Embryonic facial prominence (tissue), 1 donor: ENCODE measurements around the gene PCNT.
"Not testable (repeated sequence)": the region's sequence is repeated elsewhere in the genome, so short reads cannot be mapped to it uniquely, and the experiment has no call there.

Source experiments
- DNase-seq: peaks from one replicate; pipeline ENCODE4 v3.0.0-alpha.2; 2016; ENCODE audit errors: extremely low spot score

Gene PCNT

DNA sequence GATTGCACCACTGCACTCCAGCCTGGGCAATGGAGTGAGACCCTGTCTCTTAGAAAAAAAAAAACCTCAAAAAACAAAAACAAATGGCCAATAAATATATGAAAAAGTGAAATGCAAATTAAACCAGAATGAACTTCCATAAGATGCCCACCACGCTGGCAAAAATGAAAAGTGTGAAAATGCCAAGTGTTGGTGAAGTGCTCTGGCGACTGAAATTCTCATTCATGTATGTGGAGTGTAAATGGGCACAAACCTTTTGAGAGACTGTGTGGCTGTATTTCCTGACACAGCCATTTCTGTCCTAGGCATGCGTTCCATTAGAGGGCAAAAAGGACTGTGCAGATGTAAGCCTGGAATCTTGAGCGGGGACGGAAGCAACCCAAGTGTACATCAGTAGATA lies 19.5 kb upstream of the PCNT start:
- no peak for DNase-seq

DNA sequence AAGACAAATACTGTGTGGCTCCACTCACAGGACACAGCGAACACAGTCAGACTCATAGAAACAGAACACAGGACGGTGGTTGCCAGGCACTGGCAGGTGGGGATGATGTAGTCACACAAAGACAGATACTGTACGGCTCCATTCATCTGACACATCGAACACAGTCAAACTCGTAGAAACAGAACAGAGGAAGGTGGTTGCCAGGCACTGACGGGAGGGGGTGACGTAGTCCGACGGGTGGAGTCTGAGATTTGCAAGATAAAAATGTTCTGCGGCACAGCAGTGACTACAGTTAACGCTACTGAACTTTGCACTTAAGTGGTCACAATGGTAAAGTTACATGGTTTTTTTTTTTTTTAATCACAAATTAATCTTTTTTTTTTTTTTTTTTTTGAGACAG lies 19.0 kb upstream of the PCNT start:
- no peak for DNase-seq

DNA sequence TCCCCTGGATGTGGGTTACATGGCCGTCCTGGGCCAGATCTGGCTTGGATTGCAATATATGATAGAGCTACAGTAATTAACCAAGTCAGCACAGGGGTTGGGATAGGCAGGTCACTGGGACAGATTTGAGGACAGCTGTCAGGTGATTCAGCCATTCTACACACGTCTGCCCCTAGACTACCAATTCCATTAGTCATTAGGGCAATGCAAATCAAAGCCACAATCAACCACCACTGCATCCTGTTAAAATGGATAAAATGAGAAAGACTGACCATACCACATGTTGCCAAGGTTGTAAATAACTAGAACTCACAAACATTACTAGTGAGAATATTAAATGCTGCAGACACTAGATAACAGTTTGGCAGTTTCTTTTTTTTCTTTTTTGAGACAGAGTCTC lies 16.3 kb upstream of the PCNT start:
- DNase-seq = no peak

DNA sequence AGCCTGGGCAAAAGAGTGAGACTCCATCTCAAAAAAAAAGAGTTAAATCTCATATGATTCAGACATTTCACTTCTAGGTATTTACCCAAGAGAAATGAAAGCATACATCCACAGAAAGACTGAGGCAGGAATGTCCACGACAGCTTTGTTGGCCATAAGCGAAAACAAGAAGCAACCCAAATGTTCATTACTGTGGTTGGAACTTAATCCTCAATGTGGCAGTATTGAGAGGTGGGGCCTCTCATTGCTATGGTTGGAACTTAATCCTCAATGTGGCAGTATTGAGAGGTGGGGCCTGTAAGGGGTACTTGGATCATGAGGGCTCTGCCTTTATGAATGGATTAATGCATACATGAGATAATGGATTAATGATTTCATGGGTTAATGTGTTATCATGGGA lies 15.5 kb upstream of the PCNT start:
- no peak for DNase-seq

DNA sequence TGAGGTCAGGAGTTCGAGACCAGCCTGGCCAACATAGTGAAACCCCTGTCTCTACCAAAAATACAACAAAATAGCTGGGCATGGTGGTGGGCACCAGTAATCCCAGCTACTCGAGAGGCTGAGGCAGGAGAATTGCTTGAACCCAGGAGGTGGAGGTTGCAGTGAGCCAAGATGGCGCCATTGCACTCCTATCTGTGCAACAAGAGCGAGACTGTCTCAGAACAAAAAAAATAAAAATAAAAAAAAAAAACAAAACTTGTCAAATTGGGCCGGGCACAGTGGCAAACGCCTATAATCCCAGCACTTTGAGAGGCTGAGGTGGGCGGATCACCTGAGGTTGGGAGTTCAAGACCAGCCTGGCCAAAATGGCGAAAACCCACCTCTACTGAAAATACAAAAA lies 13.7 kb upstream of the PCNT start:
- DNase-seq = not testable (repeated sequence)

DNA sequence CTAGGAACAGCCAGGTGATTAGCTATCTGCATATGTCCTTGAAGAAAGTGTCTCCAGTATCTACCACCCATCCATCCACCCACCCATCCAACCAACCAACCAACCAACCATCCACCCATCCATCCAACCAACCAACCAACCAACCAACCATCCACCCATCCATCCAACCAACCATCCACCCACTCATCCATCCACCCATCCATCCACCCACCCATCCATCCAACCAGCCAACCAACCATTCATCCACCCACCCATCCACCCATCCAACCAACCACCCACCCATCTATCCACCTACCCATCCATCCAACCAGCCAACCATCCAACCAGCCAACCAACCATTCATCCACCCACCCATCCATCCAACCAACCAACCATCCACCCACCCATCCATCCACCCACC lies 12.4 kb upstream of the PCNT start:
- no peak for DNase-seq

DNA sequence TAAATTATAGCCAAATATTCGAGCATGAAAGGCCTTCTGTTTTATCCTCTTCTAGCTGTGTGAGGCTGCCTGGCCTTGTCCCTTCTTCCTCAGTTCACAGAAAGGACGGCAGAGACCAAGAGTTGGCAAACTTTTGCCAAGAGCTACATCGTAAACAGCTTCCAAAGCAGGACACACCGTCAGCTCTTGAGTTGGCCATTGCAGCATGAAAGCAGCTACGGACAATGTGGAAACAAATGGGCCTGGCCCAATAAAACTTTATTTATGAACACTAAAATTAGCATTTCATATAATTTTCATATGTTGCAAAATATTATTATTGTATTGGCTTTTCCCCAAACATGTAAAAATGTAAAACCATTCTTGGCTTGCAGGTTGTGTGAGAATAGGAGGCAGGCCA lies 11.0 kb upstream of the PCNT start:
- DNase-seq = no peak

DNA sequence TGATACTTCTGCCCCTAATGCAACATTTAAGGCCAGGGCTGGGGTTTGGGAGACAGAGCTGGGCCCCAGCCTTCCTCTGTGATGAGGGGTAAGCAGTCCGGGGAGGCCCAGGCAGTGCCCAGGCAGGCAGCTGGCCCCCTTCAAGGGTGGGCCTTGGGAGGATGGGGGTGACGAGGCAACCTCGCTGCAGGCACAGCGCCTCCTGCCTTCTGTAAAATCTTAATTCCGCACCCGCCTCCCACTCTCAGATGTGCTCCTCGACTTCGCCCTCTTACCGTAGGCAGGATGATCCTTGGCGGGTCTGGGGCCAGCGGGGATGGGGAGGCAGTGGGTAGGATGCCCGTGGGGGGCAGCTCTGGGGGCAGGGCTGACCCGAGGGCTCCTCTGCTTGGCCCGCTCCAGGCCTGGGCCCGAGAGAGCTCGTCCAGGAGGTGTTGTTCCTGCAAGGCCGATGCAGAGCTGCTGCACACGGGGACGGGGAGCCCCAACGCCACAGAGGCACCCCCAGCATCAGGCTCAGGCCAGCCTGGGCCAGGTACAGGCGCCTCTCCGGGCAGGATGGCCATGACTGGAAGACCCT lies 9.4 kb upstream of the PCNT start:
- DNase-seq = no peak

DNA sequence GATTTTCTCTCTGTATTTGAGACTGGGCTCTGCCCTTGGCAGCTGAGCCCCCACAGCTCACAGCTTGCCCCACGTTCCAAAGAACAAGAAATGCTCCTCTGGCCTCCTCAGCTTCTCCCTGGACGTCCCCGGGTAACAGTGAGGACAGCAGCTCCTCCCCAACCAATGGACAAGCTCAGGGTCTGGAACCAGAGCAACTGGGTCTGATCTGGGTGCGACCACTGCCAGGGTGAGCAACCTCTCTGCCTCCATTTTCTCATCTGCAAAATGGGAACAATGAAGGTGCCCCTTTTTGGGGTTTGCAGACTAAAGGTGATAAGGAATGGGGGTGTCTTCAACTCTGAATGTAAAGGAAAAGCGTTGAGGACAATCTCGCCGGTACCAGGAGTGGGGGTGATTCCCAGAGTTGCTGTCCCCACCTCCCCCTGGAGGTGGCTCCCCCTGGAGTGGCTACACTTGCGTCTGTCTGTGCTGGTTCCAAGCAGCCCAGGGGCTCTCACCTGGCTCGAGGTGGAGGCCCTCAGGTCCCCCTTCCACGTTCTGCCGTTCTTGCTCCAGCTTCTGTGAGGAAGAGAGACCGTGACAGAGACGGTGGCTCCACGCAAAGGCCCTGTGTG lies 7.1 kb upstream of the PCNT start:
- no peak for DNase-seq

DNA sequence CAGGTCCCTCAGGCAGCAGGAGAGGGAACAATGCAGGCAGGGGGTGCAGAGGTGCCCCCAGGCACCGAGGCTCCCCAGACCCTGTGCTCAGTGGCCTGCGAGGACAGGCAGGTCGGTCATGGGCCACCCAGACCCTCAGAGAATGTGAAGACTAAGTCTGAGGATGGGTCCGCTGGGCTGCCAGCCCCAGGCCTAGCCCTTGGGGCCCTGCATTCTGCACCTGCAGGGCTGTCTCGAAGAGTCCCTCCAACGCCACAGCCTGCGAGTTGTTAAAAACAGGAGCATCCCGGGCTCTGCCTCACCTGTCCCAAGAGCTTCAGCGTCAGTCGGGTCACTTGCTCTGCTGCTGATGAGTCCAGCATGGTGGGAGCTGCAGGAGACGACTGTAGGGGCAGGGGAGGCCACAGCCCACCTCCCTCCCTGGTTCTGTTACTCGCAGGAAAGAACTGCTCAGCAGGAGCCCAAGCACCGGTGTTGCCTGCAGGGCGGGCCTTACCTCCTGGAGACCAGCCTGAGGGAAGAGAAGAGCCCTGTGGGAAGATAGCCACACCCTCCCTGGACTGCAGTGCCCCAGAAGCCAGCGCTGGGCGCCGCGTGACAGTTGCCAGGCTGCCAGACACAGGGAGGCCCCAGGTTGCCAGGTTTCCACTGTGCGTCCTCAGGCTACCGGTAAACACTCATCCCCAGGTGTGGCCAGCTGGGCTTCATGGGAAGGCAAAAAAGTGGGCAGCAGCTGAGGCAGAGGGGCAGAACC lies 6.1 kb upstream of the PCNT start:
- DNase-seq = no peak

DNA sequence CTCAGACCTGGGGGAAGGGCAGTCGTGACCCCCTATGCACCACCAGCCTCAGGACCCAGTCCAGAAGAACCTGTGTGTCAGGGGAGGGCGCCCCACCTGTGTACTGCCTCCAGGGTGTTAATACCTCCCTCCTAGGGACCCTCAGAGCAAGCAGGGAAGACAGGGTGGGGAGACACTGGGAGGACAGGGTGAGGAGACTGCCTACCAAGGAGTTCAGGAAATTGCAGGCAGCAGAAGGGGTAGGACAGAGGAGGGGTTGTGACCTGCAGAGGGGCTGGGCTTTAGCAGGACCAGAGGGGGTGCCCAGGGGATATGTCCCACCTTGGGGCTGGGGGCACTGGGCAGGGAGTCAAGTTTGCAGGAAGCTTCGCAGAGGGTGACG lies 5.5 kb upstream of the PCNT start:
- DNase-seq = no peak

DNA sequence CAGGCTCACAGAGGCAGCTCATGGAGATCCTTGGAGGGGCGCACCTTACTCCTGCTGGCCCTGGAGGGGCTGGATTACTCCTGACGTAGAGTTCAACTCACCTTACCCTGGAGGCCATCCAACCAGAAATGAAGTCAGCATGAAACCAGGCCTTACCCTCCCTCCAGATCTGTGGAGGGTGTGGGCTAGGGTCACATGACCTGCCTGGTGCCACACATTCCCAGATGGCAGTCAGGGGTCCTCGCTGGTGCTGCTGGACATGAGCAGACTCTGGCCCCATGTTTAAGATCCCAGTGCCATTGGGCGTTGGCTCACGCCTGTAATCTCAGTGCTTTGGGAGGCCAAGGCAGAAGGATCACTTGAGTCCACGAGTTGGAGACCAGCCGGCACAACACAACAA lies 4.8 kb upstream of the PCNT start:
- DNase-seq = no peak

DNA sequence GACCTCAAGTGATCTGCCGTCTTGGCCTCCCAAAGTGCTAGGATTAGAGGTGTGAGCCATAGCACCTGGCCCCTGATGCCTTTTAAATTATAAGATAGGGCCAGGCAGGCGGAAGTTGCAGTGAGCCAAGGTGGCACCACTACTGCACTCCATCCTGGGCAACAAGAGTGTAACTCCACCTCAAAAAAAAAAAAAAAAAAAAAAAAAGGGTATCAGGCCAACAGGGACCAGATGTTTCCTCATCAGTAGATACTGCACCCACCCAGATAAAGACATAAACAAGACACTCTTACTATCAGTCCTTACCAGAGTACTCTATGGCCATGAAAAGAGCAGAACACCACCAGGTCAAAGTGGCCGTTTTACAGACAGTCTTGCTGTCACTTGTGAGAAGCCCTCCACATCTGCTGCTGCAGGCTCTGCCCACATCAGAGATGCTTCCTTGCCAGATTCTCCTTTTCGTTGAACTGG lies 3.6 kb upstream of the PCNT start:
- DNase-seq = no peak

DNA sequence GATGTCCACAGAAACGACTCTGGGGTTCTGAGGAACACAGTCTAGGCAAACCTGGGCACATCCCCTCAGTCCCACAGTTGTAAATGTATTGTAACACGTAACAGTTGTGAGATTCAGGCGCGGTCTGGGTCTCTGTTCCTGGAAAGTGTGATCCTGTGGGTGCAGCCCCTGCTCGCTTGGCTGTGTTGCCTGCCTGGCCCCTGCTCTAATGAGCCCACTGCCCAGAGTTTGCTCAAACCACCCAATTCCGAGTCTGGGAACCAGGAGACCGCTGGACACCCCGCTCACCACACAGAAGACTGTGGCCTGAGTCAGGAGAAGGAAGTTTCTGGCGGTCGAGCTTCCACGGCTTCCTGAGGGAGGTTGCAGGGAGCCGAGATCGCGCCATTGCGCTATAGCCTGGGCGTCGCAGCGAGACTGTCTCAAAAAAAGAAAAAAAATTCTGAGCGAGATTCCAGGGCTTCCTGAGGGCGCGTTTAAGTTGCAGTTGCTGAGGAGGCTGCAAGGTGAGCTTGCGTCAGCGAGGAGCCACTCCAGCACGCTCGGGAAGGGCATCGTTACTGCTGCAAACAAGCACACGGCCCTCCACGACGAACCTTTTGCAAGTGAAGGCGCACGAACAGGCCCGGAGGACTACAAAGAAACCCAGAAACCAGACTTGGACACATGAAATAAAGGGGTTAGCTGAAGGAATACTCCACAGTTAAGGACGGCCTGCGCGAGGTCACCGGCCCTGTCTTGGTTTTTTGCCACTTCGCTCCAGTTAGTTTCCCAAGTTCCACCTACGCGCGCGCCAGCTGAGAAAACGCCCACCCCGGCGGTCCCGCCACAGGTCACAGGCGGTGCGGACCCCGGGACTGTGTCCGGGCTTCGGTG lies 1.4 kb upstream of the PCNT start:
- no peak for DNase-seq

DNA sequence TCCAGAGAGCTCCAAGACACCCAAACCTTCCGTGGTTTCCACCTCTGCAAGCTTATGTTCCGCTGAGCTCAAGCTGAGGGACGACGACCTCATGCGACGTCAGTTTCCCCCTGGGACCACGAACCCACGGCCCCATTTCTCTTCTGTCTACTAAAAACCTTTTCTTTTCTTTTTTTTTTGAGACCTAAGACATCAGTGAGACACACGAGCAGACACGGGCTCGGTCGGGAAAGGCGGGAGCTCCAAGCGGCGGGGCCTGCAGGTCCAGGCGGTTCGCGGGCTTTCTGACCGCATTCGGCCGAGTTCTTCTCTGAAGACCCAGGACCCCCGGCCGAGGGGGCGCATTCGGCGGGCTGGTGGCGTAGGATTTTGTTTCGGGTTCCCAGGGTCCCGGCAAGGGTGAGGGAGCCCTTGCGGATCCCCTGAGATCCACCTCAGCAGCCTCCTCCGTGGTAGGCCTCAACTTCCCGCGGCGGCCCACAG lies 688 bp upstream of the PCNT start:
- DNase-seq = no peak

DNA sequence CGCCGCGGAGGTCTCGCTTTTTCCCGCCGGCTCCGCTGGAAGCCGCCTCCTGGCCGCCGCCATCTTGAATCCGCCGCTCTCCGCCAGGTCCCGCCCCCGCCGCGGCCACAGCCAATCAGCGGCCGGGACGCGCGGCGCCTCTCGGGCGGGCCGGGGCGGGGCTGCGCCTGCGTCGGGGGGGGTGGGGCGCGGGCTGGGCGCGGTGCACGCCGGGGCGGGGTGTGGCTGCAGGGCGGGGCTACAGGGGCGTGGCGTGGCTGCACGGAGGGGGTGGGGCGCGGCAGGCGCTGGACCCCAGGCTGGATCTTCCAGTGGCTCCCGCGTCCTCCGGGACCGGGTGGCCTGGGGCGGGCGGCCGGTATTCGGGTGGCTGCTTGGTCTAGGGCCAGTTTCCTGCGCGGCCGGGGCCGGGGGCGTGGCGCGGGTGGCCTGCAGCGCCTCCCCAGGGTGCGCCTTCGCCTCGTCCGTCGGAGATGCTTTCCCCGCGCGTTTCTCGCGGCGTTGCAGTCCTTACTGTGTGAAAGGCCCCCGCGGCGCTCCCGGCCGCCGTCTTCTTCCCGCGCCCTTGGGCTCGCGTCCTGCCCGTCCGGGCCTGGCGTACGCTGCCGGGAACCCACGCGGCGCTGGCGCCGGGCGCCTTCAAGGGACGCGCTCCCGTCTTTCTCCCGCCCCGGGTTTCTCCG lies 575 bp downstream of the PCNT start:
- peak; percentile 72 for DNase-seq

DNA sequence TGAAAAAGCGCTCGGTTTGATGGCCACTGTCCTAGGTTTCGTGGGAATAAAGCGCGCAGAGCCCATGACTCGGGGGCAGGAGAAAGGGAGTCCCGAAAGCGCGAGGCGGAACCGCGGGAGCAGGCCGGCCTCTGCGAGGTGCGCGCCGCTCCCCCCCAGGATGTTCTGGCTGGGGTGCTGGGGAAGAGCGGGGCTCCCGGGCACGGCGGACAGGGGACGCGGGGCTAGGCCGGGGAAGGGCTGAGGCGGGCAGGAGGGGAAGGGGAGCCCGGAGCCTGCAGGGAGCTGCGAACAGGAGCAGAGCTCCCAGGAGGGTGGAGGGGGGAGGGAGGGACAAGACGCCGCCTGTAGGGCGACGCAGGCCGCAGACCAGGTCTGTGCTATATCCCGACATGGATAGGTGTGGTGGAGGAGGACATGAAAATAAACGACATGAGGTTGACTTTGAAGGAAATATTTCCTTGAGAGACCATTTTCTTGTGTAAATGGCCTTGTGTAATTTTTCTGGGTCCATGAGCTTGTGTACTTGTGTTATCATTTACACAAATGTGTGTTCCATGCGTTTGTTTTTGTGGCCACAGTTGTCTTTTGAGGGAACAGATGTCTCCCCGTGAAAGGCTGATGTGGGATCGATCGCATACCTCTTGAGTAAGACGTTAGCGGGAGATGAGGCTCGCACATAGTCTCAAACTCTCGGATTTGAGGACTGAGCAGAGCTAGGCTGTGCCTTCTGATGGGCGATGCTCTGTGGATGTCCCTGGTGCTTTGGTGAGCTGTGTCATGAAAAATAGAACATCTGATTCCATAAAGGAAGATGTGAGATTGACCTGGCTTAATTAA lies 1.3 kb downstream of the PCNT start:
- DNase-seq = no peak

DNA sequence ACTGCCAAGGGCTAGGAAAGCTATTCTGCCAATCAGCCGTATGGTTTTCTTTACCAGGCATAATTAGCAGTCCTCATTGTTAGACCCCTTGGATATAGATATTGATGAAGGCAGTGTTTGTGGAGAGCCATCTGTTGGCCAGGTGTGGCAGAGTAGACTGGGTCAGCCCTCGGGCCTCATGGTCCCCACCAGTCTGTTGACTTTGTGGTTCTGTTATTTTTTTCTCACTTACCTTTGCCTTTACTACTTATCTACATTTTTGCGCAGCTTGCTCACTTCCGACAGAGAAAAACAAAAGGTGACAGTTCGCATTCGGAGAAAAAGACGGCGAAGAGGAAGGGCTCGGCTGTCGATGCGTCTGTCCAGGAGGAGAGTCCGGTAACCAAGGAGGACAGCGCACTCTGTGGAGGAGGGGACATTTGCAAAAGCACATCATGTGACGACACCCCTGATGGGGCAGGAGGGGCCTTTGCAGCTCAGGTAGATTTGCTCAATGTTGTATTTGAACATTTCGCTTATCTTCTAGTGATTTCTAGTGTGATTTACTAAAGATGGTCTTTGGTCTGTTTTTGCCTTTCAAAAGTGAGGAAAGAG lies 2.3 kb downstream of the PCNT start:
- no peak for DNase-seq

DNA sequence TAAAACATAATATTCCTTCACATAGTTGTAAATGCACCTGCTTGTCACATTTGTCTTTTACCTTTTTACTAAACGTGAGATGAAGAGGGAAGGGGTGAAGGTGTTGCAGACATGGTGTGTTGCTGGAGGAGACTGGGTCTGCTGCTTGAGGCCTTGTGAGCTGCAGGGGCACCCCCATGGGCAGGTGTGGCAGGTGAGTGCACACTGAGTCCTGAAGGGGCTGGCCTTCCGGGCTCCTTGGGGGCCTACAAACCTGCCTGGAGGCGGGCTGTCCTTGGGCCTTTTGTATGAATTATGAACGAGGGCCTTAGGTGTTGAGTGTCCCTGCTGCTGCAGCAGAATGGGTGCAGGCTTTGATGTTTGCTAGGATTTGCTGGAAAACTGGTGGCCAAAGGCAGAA lies 3.8 kb downstream of the PCNT start:
- DNase-seq = no peak

DNA sequence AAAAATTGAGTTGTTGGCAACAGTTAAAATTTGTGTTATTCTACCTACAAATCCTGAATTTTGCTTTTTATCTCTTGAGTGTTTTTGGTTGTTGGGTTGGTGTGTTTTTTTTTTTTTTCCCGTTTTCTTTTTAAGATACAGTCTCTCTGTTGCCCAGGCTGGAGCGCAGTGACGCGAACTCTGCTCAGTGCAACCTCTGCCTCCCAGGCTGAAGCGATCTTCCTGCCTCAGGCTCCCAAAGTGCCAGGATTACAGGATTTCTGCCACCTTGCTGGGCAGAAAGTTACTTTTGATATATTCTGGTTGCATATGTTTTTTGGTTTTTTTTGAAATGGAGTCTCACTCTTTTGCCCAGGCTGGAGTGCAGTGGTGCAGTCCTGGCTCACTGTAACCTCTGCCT lies 4.2 kb downstream of the PCNT start:
- DNase-seq = no peak
